ENCODE measurements around the gene E4F1. TPM values are rescaled to one million over a fixed set of nuclear protein-coding genes. Genes with fewer than 3 reads are reported as not detected.

E4F1 gene
- total and polyA plus RNA-seq, 9 of the 15 experiments (the other 6 are each of a cell fraction or from before 2014, with no cell fraction given) = 0.48 to 94.9 (median 20.4) TPM

DNA sequence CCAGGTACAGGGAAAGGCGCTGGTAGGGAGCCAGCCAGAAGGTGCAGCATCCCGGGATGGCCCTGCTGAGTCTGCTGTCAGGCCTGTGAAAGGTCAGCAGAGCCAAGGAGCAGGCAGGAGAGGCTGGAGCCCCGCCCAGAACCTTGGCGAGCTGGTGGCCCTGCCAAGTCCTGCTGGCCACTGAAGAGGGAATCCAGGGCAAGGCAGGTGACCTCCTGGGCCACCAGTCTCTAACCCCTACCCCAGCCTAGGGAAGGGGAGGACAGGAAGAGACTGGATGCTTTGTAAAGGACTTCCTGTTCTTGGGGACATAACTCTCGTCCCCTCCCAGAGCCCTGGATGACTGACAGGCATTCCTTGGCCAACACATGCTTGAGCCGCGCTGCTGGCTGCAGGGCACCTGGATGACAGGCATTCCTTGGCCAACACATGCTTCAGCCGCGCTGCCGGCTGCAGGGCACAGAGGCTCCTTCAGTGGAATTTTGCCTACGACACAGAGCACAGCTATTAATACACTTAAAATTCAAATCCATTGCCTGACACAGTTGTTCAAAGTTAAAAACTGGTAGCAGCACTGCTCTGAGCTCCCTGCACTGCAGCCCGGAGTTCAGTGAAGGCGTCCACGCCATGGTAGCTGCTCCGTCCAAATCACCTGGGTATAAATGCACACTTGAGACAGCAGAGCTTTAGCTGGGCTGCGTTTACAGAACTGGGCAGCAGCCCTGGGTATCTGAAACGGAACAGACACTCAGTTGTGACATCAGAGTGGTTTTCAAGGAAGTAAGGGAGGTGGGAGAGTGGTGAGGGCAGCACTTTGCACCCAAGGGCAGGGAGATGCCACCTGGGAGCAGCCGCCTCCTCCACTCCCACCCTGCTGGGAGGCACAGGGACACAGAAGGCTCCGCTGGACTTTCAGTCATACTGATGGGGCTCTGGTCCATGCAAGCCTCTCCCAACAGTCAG is 10.7 kb upstream of the E4F1 start (continued):
- TF ChIP-seq NR2F6 (CRISPR knock-in tag; IDR thresholded peaks at IDR 0.05) (no peak), WHSC1 (IDR thresholded peaks at IDR 0.05; ENCODE audit: low read length) (no peak), RBFOX2 (IDR thresholded peaks at IDR 0.05; ENCODE audit: low read depth, low read length) (peak; percentile 52), RBM39 (optimal IDR thresholded peaks at IDR 0.05; ENCODE audit: low read depth, low read length) (no peak), LCOR (CRISPR knock-in tag; IDR thresholded peaks at IDR 0.05) (no peak), ADNP (tag; IDR thresholded peaks at IDR 0.05) (no peak), GABPB1 (CRISPR knock-in tag; IDR thresholded peaks at IDR 0.05) (peak; percentile 31; the same call in 1 of the 2 replicates), FUS (optimal IDR thresholded peaks at IDR 0.05; ENCODE audit: low read depth, low read length) (no peak), ZNF316 (IDR thresholded peaks at IDR 0.05) (no peak), TCF7L2 (IDR thresholded peaks at IDR 0.05; ENCODE audit: low read depth, low read length) (no peak), POLR2AphosphoS5 (IDR thresholded peaks at IDR 0.05; ENCODE audit: control insufficient read depth, insufficient read depth, low read depth, low read length) (no peak), MLLT1 (IDR thresholded peaks at IDR 0.05) (no peak), MEIS2 (IDR thresholded peaks at IDR 0.05; ENCODE audit: partially characterized antibody) (peak; percentile 62), C11orf30 (IDR thresholded peaks at IDR 0.05; ENCODE audit: low read depth) (no peak), NR1H2 (CRISPR knock-in tag; IDR thresholded peaks at IDR 0.05) (no peak), ESRRA (IDR thresholded peaks at IDR 0.05; ENCODE audit: borderline replicate concordance, low read depth) (no peak), CCAR2 (IDR thresholded peaks at IDR 0.05; ENCODE audit: low read depth, low read length) (no peak), BCOR (IDR thresholded peaks at IDR 0.05) (no peak), RBM15 (IDR thresholded peaks at IDR 0.05; ENCODE audit: insufficient read depth, low read length) (no peak), SPI1 (IDR thresholded peaks at IDR 0.05; ENCODE audit: borderline replicate concordance, low read depth, low read length) (peak; percentile 85)
- TF ChIP-seq, protein P1, sequence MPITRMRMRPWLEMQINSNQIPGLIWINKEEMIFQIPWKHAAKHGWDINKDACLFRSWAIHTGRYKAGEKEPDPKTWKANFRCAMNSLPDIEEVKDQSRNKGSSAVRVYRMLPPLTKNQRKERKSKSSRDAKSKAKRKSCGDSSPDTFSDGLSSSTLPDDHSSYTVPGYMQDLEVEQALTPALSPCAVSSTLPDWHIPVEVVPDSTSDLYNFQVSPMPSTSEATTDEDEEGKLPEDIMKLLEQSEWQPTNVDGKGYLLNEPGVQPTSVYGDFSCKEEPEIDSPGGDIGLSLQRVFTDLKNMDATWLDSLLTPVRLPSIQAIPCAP (CRISPR knock-in tag; IDR thresholded peaks at IDR 0.05; ENCODE audit: borderline replicate concordance) = no peak
- TF ChIP-seq, protein P2, sequence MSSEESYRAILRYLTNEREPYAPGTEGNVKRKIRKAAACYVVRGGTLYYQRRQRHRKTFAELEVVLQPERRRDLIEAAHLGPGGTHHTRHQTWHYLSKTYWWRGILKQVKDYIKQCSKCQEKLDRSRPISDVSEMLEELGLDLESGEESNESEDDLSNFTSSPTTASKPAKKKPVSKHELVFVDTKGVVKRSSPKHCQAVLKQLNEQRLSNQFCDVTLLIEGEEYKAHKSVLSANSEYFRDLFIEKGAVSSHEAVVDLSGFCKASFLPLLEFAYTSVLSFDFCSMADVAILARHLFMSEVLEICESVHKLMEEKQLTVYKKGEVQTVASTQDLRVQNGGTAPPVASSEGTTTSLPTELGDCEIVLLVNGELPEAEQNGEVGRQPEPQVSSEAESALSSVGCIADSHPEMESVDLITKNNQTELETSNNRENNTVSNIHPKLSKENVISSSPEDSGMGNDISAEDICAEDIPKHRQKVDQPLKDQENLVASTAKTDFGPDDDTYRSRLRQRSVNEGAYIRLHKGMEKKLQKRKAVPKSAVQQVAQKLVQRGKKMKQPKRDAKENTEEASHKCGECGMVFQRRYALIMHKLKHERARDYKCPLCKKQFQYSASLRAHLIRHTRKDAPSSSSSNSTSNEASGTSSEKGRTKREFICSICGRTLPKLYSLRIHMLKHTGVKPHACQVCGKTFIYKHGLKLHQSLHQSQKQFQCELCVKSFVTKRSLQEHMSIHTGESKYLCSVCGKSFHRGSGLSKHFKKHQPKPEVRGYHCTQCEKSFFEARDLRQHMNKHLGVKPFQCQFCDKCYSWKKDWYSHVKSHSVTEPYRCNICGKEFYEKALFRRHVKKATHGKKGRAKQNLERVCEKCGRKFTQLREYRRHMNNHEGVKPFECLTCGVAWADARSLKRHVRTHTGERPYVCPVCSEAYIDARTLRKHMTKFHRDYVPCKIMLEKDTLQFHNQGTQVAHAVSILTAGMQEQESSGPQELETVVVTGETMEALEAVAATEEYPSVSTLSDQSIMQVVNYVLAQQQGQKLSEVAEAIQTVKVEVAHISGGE (CRISPR knock-in tag; IDR thresholded peaks at IDR 0.05) = 0 out of 6 replicates have a peak, but pooled peaks of 1 of the 3 experiments have one; percentile 26

Data from K562 (cell line).